Activated CD8-positive, alpha-beta T cell treated with anti-CD3 and anti-CD28 coated beads, Interleukin-2, amount 10 ng/mL, durations not matched to agents 7 days and 5 days (primary cell): ENCODE measurements around the gene SIRPA. TPM values are rescaled to one million over a fixed set of nuclear protein-coding genes. Genes with fewer than 3 reads are reported as not detected.

Experiments used
- ATAC-seq: fragments of 150-1000 bp; cut with Tn5 transposase; one replicate; pipeline ENCODE4 v1.10.0; 2021; ENCODE audit warnings: moderate library complexity
- CTCF ChIA-PET: fragments of 350-600 bp; sonication (Branson Sonifier 250); formaldehyde crosslinking; loops from one replicate; lab custom pipeline; 2021; ENCODE audit warnings: antibody characterized with exemption; lab: Charles Lee
- POLR2A ChIA-PET: fragments of 350-600 bp; sonication (Branson Sonifier 250); formaldehyde crosslinking; loops from one replicate; lab custom pipeline; 2021; ENCODE audit warnings: antibody characterized with exemption; lab: Charles Lee
- DNase-seq: peaks from one replicate; pipeline ENCODE4 v3.0.0-alpha.2; 2020
- H3K27ac Mint-ChIP-seq: one replicate; pipeline ENCODE4 v1.8.0; 2021; ENCODE audit warnings: mild to moderate bottlenecking, mixed read lengths
- H3K27me3 Mint-ChIP-seq: one replicate; pipeline ENCODE4 v1.8.0; 2021; ENCODE audit warnings: low read depth, mixed read lengths
- H3K36me3 Mint-ChIP-seq: one replicate; pipeline ENCODE4 v1.8.0; 2021; ENCODE audit warnings: low read depth, mixed read lengths
- H3K4me1 Mint-ChIP-seq: one replicate; pipeline ENCODE4 v1.8.0; 2021; ENCODE audit warnings: low read depth, mixed read lengths
- H3K4me3 Mint-ChIP-seq: one replicate; pipeline ENCODE4 v1.8.0; 2021; ENCODE audit warnings: mild to moderate bottlenecking, mixed read lengths
- H3K9me3 Mint-ChIP-seq: one replicate; pipeline ENCODE4 v1.8.0; 2022; ENCODE audit warnings: mixed read lengths; ENCODE audit not compliant: insufficient read depth
- total RNA-seq, 2 experiments: library from RNA; stranded (reverse); gene quantifications; one replicate each; pipeline ENCODE4 v1.2.3, GENCODE V29; 2021

Gene SIRPA
- total RNA-seq, 2 experiments from 2014 or later = not detected

DNA sequence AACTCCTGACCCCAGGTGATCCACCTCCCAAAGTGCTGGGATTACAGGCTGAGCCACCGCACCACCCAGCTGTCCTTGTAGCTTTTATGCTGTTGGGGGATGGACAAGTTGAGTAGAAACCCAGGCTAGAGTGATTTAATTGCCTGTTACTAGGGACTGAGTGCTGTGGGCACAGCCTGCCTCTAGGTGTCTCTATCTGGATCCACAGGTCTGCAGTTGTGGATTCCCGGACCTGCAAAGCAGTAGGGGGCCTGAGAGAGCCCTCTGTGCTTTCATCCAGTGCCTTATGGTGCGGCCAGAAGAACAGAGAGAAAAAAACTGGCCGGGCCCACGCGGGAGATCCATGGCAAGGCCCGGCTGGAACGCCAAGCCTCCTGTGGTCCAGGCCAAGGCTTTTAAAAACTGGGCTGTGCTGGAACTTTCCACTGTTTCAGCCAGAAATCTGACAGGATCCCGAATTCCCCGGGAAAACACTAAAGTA is 5.2 kb downstream of the SIRPA start:
- DNase-seq (no peak), ATAC-seq (no peak)
- no peaks in the 10 kb centered on the region for H3K9me3 Mint-ChIP-seq
- CTCF ChIA-PET = interaction anchor here (2.2 kb wide), 1 partner anchor 98 kb away, joined by 5 read pairs; no protein-coding TSS in a partner anchor
- H3K36me3 Mint-ChIP-seq = no peaks in the 10 kb centered on the region
- no peaks in the 10 kb centered on the region for H3K4me1 Mint-ChIP-seq
- H3K4me3 Mint-ChIP-seq = no peak overlapping the region
- peaks cover 30% of the 10 kb centered on the region for H3K27me3 Mint-ChIP-seq
- no peak overlapping the region for H3K27ac Mint-ChIP-seq
- POLR2A ChIA-PET = no interaction called here

DNA sequence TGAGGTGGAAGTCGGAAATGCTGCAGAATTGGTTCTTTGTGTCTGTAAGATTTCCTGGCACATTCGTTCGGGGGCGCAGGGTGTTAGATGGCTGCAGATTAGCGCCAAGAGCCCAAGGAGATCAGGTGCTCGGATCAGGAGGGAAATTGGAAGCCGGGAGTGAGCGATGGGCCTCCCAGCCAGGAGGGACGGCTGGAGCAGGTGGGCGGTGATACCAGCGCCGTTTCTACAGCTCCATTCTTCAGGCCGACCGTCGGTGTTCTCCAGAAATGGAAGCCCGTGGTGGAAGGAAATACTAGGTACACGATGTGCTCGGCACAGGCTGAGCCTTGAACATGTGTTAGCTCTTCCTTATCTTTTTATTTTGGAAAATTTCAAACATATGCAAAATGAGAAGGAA is 6.5 kb downstream of the SIRPA start:
- POLR2A ChIA-PET = no interaction called here
- peaks cover 7% of the 10 kb centered on the region for H3K4me1 Mint-ChIP-seq
- no peaks in the 10 kb centered on the region for H3K9me3 Mint-ChIP-seq
- CTCF ChIA-PET = no interaction called here
- DNase-seq = no peak
- H3K27ac Mint-ChIP-seq = no peak overlapping the region
- H3K4me3 Mint-ChIP-seq = no peak overlapping the region
- no peak for ATAC-seq
- no peaks in the 10 kb centered on the region for H3K36me3 Mint-ChIP-seq
- H3K27me3 Mint-ChIP-seq = peaks cover 20% of the 10 kb centered on the region

DNA sequence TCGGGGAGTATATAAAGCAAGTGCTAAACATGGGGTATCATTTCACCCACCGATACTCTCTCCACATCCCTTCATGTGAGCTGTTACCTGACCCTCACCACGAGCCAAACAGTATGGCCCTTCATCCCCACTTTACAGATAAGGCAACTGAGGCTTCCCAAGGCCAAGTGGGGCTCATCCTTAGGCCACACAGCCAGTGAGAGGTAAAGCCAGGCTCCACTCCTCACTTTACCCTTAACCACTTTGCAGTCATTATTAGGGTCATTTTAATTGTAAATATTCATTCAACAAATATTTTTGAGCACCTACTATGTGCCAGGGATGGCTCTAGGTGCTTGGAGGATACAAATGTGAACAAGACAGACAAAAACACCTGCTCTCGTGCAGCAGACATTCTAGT is 7.0 kb downstream of the SIRPA start:
- Mint-ChIP-seq H3K9me3 (no peaks in the 10 kb centered on the region), H3K4me3 (no peak overlapping the region), H3K27me3 (peaks cover 15% of the 10 kb centered on the region), H3K4me1 (peaks cover 7% of the 10 kb centered on the region), H3K27ac (no peak overlapping the region), H3K36me3 (no peaks in the 10 kb centered on the region)
- ChIA-PET POLR2A (no interaction called here), CTCF (no interaction called here)
- no peak for ATAC-seq
- DNase-seq = no peak

DNA sequence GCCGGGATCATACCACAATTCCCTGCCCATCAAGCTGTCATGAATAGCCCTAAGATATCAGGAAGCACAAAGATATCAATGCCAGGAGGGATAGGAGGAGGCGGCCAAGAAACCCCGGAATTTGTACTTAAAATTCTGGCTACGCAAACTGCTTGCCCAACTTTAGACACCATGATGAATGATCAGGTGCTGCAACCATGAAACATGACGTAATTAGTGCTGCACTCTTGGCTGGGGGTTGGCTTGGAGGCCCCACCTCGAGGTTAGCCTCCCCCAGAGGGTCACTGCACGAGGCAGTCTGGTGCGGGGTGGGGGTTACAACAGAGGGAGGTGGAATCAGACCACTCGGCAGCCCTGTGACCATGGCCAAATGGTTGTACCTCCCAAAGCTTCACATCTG is 8.9 kb downstream of the SIRPA start:
- no peak for DNase-seq
- Mint-ChIP-seq H3K27ac (no peak overlapping the region), H3K4me3 (no peak overlapping the region), H3K27me3 (peaks cover 5% of the 10 kb centered on the region), H3K9me3 (no peaks in the 10 kb centered on the region), H3K4me1 (peaks cover 7% of the 10 kb centered on the region), H3K36me3 (no peaks in the 10 kb centered on the region)
- ChIA-PET POLR2A (no interaction called here), CTCF (no interaction called here)
- no peak for ATAC-seq

DNA sequence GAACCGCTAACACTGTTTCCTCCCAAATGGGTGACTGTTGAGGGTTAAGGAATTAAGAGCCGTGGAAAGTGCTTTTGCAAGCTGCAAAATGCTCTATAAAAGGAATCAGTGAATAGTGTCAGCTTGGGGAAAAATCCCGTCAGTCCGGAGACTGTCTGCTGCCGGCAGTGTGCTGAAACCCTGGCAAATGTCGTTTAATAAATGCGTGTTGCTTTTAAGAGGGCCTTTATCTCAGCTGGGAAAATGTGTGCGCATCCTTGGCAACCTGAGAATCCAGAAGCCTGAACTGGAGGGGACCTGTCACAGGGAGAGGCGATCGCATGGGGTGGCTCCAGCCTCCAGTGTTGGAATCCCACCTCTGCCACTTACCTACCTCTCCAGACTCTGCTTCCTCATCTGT is 9.8 kb downstream of the SIRPA start:
- Mint-ChIP-seq H3K36me3 (no peaks in the 10 kb centered on the region), H3K4me1 (peaks cover 7% of the 10 kb centered on the region), H3K27ac (no peak overlapping the region), H3K9me3 (no peaks in the 10 kb centered on the region), H3K4me3 (no peak overlapping the region), H3K27me3 (peaks cover 5% of the 10 kb centered on the region)
- ChIA-PET POLR2A (no interaction called here), CTCF (no interaction called here)
- ATAC-seq = no peak
- DNase-seq = no peak

DNA sequence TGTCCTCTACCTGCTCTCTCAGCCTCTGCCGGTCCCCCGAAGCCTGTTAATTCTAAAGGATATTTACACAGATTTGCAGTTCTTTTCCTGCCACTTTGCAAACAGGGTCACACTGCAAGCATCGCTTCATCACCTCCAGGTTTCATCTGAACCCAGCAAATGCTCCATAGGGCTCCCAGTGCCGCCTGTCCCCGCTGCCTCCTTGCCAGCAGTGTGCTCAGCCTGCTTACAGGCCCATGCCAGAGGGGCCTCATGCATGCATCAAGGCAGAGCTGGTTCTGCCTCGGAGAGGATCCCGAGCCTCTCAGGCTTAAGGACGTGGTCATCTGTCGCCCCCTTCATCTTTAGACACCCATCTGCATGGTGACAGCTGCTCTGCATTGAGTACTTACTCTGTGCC is 10.5 kb downstream of the SIRPA start:
- DNase-seq (no peak), ATAC-seq (no peak)
- Mint-ChIP-seq H3K4me3 (no peak overlapping the region), H3K36me3 (no peaks in the 10 kb centered on the region), H3K27ac (no peak overlapping the region), H3K27me3 (peaks cover 7% of the 10 kb centered on the region), H3K9me3 (no peaks in the 10 kb centered on the region), H3K4me1 (peaks cover 7% of the 10 kb centered on the region)
- POLR2A ChIA-PET = no interaction called here
- CTCF ChIA-PET = no interaction called here

DNA sequence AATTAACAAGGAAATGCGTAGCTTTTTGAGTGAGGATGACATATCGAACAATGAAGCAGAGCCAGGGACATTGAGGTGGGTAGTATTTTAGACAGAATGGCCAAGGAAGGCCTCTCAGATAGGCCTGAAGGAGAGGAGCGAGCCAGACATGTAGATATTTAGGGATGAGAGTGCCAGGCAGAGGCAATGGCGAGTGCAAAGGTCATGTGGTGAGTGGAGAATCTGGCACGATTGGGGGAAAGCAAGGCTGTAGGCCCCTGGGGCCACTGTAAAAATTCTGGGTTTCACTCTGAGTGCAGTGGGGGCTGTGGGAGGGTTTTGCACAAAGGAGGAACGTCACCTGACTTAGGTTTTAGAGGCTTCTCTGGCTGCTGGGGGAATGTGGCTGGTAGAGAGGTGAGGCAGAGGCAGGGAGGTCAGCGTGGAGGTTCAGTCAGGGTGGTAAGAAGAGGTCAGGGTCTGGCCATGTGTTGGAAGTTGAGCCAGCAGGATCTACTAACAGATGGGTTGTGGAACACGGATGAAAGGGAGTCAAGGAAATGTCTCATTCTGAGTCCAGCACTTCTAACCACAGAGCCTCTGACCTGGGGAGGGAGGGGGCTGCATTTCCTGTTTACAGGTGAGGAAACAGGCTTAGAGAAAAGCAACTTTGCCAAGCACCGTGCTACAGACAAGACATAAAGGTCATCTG is 11.3 kb downstream of the SIRPA start:
- peaks cover 7% of the 10 kb centered on the region for H3K27me3 Mint-ChIP-seq
- no peak for DNase-seq
- H3K9me3 Mint-ChIP-seq = no peaks in the 10 kb centered on the region
- H3K4me3 Mint-ChIP-seq = no peak overlapping the region
- no peaks in the 10 kb centered on the region for H3K36me3 Mint-ChIP-seq
- ChIA-PET CTCF (no interaction called here), POLR2A (no interaction called here)
- peaks cover 7% of the 10 kb centered on the region for H3K4me1 Mint-ChIP-seq
- no peak for ATAC-seq
- no peak overlapping the region for H3K27ac Mint-ChIP-seq

DNA sequence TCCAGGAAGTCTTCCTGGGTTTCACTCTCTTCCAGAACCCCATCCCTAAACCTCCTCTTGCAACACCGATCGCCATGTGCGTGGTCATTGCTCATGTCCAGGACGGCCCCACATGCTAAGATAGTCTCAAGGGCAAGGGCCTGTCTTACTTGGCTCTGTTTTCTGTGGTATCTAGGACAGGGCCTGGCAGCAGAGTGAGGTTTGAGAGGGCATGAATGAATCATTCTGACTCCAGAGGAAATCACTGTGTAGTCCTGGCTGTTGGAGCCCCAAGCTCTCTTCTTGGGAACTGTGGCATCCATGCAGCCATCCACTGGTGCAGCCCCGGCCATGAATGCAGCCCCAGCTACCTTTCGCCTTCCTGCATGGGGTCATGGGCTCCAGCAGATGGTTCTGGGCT is 12.4 kb downstream of the SIRPA start:
- ChIA-PET CTCF (interaction anchor here (0.5 kb wide), 1 partner anchor 617 kb away, joined by 3 read pairs; no protein-coding TSS in a partner anchor), POLR2A (no interaction called here)
- Mint-ChIP-seq H3K9me3 (no peaks in the 10 kb centered on the region), H3K4me3 (no peak overlapping the region), H3K27ac (no peak overlapping the region), H3K36me3 (no peaks in the 10 kb centered on the region), H3K4me1 (peaks cover 7% of the 10 kb centered on the region), H3K27me3 (peaks cover 7% of the 10 kb centered on the region)
- DNase-seq = no peak
- ATAC-seq = no peak

DNA sequence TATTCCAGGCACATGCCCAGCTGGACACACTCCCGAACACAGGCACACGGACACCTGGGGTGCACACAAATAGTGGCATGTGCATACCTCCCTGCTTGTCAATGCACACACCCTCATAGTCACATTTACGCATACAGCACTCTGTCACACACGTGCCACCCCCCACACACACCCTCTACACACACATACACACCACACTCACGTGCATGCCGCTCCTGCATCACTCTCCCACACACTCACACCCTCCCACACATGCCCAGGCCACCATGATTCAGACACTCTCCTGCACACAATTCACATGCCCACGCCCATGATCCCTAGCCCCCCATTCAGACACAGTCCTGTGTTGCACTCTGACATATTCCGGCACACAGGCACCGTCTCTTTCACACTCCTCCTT is 13.0 kb downstream of the SIRPA start:
- DNase-seq = no peak
- Mint-ChIP-seq H3K36me3 (no peaks in the 10 kb centered on the region), H3K4me3 (no peak overlapping the region), H3K27ac (no peak overlapping the region), H3K9me3 (no peaks in the 10 kb centered on the region), H3K4me1 (peaks cover 7% of the 10 kb centered on the region), H3K27me3 (peaks cover 7% of the 10 kb centered on the region)
- ChIA-PET CTCF (no interaction called here), POLR2A (no interaction called here)
- no peak for ATAC-seq

DNA sequence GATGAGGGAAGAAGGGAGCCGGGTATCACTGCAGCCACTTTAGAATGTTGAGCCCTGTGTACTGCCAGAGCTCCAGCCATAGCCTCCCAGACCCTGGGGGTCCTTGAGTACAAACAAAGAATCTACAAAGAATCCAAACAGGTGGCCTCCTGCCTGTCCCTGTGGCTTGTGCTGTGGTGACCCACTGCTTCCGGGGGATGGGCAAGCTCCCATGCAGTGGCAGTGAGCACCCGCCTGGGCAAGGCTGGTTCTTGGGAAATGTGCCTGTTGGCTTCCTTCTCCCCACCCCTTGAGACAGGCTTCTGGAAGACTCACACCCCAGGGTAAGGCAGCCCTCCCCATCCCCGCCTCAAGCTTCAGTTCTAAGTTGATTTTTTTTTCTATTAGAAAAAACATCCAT is 13.9 kb downstream of the SIRPA start:
- H3K4me3 Mint-ChIP-seq = no peak overlapping the region
- ChIA-PET POLR2A (no interaction called here), CTCF (no interaction called here)
- no peaks in the 10 kb centered on the region for H3K36me3 Mint-ChIP-seq
- no peaks in the 10 kb centered on the region for H3K9me3 Mint-ChIP-seq
- no peak for ATAC-seq
- DNase-seq = no peak
- no peak overlapping the region for H3K27ac Mint-ChIP-seq
- peaks cover 7% of the 10 kb centered on the region for H3K4me1 Mint-ChIP-seq
- peaks cover 7% of the 10 kb centered on the region for H3K27me3 Mint-ChIP-seq

DNA sequence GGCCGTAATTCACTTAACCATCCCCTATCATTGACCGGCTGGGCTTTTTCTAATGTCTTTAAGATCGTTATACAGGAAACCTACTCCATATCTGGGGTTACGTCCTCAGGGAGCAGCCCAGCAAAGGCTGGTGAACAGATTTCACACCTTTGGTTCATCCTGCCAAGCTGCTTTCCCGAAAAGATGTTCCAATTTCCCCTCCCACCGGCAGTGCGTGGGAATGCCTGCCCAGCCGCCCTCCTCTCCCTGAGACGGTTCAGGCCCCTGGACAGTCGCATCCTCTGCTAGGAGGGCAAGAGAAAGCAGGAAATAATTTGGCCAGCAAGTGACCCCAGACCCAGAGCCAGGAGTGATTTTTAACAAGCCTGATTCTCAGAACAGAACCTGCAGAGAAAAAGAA is 16.3 kb downstream of the SIRPA start:
- ATAC-seq = no peak
- Mint-ChIP-seq H3K4me3 (no peak overlapping the region), H3K4me1 (peaks cover 2% of the 10 kb centered on the region), H3K27ac (no peak overlapping the region), H3K27me3 (peaks cover 7% of the 10 kb centered on the region), H3K36me3 (no peaks in the 10 kb centered on the region), H3K9me3 (no peaks in the 10 kb centered on the region)
- POLR2A ChIA-PET = no interaction called here
- no peak for DNase-seq
- CTCF ChIA-PET = no interaction called here

DNA sequence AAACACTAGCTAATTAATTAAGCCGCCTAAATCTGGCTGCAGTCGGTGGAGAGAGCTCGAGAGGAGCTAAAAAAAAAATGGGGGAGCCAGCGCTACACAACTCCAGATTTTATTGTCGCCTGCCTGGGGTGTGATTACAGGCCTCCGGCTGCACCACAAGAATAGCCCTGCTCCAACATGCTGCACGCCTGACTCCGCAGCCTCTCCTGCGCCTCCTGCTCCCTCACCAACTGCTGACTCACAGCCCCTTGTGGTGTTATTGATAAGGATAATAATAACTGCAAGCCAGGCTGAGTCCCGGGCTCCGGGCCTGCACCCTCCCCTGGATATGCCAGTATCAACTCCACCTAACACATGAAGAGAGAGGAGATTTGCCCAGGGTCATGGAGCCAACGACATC is 16.8 kb downstream of the SIRPA start:
- no peak for ATAC-seq
- ChIA-PET CTCF (no interaction called here), POLR2A (no interaction called here)
- DNase-seq = no peak
- no peak overlapping the region for H3K27ac Mint-ChIP-seq
- H3K9me3 Mint-ChIP-seq = no peaks in the 10 kb centered on the region
- no peaks in the 10 kb centered on the region for H3K36me3 Mint-ChIP-seq
- no peaks in the 10 kb centered on the region for H3K4me1 Mint-ChIP-seq
- no peak overlapping the region for H3K4me3 Mint-ChIP-seq
- peaks cover 5% of the 10 kb centered on the region for H3K27me3 Mint-ChIP-seq

DNA sequence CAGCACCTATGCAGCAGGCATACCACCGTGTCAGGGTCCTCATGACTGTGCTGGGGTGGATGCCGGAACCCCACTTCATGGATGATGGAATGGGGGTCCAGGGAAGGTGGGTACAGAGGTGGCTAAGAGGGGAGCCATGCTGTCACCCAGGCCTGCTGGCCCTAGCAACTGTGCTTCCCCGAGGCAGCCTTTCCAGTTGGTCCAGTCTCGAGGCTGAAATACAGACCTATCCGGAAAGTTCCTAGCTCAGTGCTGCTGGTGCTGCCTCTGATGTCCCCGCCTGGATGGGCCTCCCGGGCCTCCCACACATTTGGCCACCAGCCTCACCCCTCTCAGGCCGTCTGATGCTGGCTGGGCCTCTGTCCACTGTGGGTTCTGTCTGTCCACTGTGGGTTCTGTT is 17.4 kb downstream of the SIRPA start:
- no peak overlapping the region for H3K27ac Mint-ChIP-seq
- ATAC-seq (no peak), DNase-seq (no peak)
- no peaks in the 10 kb centered on the region for H3K9me3 Mint-ChIP-seq
- no peaks in the 10 kb centered on the region for H3K4me1 Mint-ChIP-seq
- ChIA-PET CTCF (no interaction called here), POLR2A (no interaction called here)
- peaks cover 3% of the 10 kb centered on the region for H3K27me3 Mint-ChIP-seq
- no peaks in the 10 kb centered on the region for H3K36me3 Mint-ChIP-seq
- no peak overlapping the region for H3K4me3 Mint-ChIP-seq
